ENCODE data around the gene SLC7A6OS.

DNA sequence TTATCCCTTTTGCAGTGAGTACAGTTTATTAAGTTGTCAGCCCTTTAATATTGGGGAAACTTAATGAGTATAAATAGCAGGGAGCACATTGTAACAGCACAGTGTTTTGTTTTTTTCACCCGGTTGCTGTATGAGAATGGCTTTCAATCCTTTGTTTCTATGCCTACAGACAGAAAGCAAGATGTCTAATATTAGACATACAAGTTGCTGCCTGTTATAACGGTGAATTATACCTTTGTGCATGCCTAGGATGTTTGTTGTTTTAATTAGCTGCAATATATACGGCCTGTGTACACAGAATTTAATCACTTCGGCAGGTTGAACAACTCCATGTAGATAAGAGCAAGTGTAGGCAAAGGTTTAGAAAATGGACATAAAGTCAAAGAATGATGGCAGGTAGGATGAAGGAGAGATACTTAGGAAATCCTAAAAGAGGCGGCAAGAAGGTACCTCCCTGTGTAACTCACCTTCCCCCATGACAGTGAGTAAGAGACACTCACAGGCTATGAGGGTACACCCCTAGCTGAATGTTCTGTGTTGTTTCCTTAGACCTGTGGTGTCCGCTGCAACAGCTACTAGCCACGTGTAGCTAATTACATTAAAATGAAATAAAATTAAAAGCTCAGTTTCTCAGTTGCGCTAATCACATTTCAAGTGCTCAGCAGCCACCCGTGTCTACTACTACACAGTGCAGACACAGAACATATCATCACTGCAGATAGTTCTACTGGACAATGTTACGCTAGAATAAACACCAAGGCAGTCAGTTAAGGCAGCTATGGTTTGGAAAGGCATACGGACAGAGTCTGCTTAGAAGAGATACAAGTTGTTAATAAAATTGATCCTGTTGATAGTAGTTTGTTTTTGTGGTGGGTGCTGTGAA is 10.9 kb downstream of the SLC7A6OS start:
- TF ChIP-seq, protein P1, sequence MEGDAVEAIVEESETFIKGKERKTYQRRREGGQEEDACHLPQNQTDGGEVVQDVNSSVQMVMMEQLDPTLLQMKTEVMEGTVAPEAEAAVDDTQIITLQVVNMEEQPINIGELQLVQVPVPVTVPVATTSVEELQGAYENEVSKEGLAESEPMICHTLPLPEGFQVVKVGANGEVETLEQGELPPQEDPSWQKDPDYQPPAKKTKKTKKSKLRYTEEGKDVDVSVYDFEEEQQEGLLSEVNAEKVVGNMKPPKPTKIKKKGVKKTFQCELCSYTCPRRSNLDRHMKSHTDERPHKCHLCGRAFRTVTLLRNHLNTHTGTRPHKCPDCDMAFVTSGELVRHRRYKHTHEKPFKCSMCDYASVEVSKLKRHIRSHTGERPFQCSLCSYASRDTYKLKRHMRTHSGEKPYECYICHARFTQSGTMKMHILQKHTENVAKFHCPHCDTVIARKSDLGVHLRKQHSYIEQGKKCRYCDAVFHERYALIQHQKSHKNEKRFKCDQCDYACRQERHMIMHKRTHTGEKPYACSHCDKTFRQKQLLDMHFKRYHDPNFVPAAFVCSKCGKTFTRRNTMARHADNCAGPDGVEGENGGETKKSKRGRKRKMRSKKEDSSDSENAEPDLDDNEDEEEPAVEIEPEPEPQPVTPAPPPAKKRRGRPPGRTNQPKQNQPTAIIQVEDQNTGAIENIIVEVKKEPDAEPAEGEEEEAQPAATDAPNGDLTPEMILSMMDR (tag by site-specific recombination; IDR thresholded peaks at IDR 0.05) = no peak
- TF ChIP-seq ZNF76 (tag by site-specific recombination; IDR thresholded peaks at IDR 0.05; ENCODE audit: borderline replicate concordance, low read depth) = no peak
- TF ChIP-seq, protein P2, sequence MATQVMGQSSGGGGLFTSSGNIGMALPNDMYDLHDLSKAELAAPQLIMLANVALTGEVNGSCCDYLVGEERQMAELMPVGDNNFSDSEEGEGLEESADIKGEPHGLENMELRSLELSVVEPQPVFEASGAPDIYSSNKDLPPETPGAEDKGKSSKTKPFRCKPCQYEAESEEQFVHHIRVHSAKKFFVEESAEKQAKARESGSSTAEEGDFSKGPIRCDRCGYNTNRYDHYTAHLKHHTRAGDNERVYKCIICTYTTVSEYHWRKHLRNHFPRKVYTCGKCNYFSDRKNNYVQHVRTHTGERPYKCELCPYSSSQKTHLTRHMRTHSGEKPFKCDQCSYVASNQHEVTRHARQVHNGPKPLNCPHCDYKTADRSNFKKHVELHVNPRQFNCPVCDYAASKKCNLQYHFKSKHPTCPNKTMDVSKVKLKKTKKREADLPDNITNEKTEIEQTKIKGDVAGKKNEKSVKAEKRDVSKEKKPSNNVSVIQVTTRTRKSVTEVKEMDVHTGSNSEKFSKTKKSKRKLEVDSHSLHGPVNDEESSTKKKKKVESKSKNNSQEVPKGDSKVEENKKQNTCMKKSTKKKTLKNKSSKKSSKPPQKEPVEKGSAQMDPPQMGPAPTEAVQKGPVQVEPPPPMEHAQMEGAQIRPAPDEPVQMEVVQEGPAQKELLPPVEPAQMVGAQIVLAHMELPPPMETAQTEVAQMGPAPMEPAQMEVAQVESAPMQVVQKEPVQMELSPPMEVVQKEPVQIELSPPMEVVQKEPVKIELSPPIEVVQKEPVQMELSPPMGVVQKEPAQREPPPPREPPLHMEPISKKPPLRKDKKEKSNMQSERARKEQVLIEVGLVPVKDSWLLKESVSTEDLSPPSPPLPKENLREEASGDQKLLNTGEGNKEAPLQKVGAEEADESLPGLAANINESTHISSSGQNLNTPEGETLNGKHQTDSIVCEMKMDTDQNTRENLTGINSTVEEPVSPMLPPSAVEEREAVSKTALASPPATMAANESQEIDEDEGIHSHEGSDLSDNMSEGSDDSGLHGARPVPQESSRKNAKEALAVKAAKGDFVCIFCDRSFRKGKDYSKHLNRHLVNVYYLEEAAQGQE (tag by site-specific recombination; IDR thresholded peaks at IDR 0.05) = no peak

All from HEK293 (cell line).